ENCODE measurements around the gene WDR13.
"Not testable (repeated sequence)": the region's sequence is repeated elsewhere in the genome, so short reads cannot be mapped to it uniquely, and the experiment has no call there.

The WDR13 gene

GRCh38 chrX:48598614-48599013 is 1.3 kb downstream of the WDR13 start:
- no peak for DNase-seq

GRCh38 chrX:48599341-48599740 is 2.0 kb downstream of the WDR13 start:
- no peak for DNase-seq

GRCh38 chrX:48600226-48600625 is 2.9 kb downstream of the WDR13 start:
- DNase-seq = no peak

GRCh38 chrX:48601741-48602394 is 4.6 kb downstream of the WDR13 start:
- no peak for DNase-seq

GRCh38 chrX:48604701-48605100 is 7.4 kb downstream of the WDR13 start:
- no peak for DNase-seq

GRCh38 chrX:48606091-48606490 is 8.8 kb downstream of the WDR13 start:
- DNase-seq = no peak

GRCh38 chrX:48611703-48612102 is 14.4 kb downstream of the WDR13 start:
- no peak for DNase-seq

GRCh38 chrX:48613502-48614160 is 16.3 kb downstream of the WDR13 start:
- DNase-seq = no peak

- DNase-seq = no peak
These were observed 19.3 kb downstream of the WDR13 start for GRCh38 chrX:48616576-48616975.

- no peak for DNase-seq
These were observed 20.4 kb downstream of the WDR13 start for GRCh38 chrX:48617542-48618340.

GRCh38 chrX:48626401-48627298 is 29.4 kb downstream of the WDR13 start:
- no peak for DNase-seq

- DNase-seq = peak; percentile 55
These were observed 34.2 kb downstream of the WDR13 start for GRCh38 chrX:48631376-48632090.

- DNase-seq = no peak
These were observed 34.9 kb downstream of the WDR13 start for GRCh38 chrX:48632207-48632606.

- DNase-seq = no peak
These were observed 39.0 kb downstream of the WDR13 start for GRCh38 chrX:48636301-48636700.

- no peak for DNase-seq
These were observed 39.5 kb downstream of the WDR13 start for GRCh38 chrX:48636776-48637175.

GRCh38 chrX:48645669-48646068 is 48.4 kb downstream of the WDR13 start:
- DNase-seq = no peak

GRCh38 chrX:48648336-48648751 is 51.1 kb downstream of the WDR13 start:
- no peak for DNase-seq

GRCh38 chrX:48649102-48649501 is 51.8 kb downstream of the WDR13 start:
- no peak for DNase-seq

- not testable (repeated sequence) for DNase-seq
These were observed 54.8 kb downstream of the WDR13 start for GRCh38 chrX:48652055-48652579.

GRCh38 chrX:48654746-48655145 is 57.5 kb downstream of the WDR13 start:
- DNase-seq = not testable (repeated sequence)
